Esophagus squamous epithelium (tissue), 5 donors: ENCODE results near the gene PDK2. TPM values are rescaled to one million over a fixed set of nuclear protein-coding genes. Genes with fewer than 3 reads are reported as not detected.

Experiments
- DNase-seq: peaks from one replicate; lab custom pipeline; 2025; lab: John Stamatoyannopoulos, UW
- H3K27ac ChIP-seq, 4 donors: fragments of 200-600 bp; sonication (generic); one replicate each; pipeline ENCODE4 v1.5.1; 2016 to 2019; ENCODE audit warnings: mild to moderate bottlenecking in 1 of 4
- H3K27me3 ChIP-seq, 4 donors: fragments of 200-600 bp; sonication (generic); 1 replicate in 3 of 4; 2 replicates in 1 of 4; pipeline versions ENCODE4 v1.5.1 to v1.6.0; 2017 to 2021; ENCODE audit warnings: antibody characterized with exemption in 1 of 4
- H3K36me3 ChIP-seq, 3 donors: fragments of 200-600 bp; sonication (generic); one replicate each; pipeline ENCODE4 v1.5.1; 2016 to 2019
- H3K4me1 ChIP-seq, 3 donors: fragments of 200-600 bp; sonication (generic); one replicate each; pipeline ENCODE4 v1.5.1; 2017 to 2019
- H3K4me3 ChIP-seq, 4 donors: fragments of 200-600 bp; sonication (generic); 1 replicate in 3 of 4; 2 replicates in 1 of 4; pipeline ENCODE4 v1.5.1; 2016 to 2019; ENCODE audit warnings: mild to moderate bottlenecking in 2 of 4, moderate library complexity in 1 of 4
- H3K9me3 ChIP-seq, 3 donors: fragments of 200-600 bp; sonication (generic); one replicate each; pipeline ENCODE4 v1.5.1; 2016 to 2019
- CTCF ChIP-seq, 6 experiments: fragments of 450-650 bp in 4 of 6; fragments of 200-600 bp in 2 of 6; sonication (generic) in 2 of 6; IDR thresholded peaks; one replicate each; pipeline ENCODE4 v1.5.1; 2016 to 2019; ENCODE audit warnings: antibody characterized with exemption in 6 of 6, mild to moderate bottlenecking in 4 of 6, moderate library complexity in 4 of 6
- POLR2A ChIP-seq, 4 donors: fragments of 450-650 bp; IDR thresholded peaks; one replicate each; pipeline ENCODE4 v1.6.1; 2017; ENCODE audit warnings: antibody characterized with exemption in 4 of 4, mild to moderate bottlenecking in 4 of 4, moderate library complexity in 3 of 4
- WGBS, 2 donors: methylation state at CpG; one replicate each; pipeline ENCODE4 v1.1.5; 2018; 5-methylcytosine and 5-hydroxymethylcytosine counted together
- intact Hi-C: fragments of 100-400 bp; cut with DNase I; formaldehyde crosslinking; loops from one replicate; pipeline ENCODE4 v1.15.0; 2022
- total RNA-seq, 4 donors: library from RNA; depleted of rRNA; stranded (reverse); fragments of >200 nt; gene quantifications; one replicate each; pipeline ENCODE4 v1.1.0, GENCODE V29; 2016
- donor health status: DM: yes; HTN: yes; CAD: no.

The PDK2 gene
- total RNA-seq, 4 donors from 2014 or later: 5.2 to 20.2 (median 12.8) TPM

DNA sequence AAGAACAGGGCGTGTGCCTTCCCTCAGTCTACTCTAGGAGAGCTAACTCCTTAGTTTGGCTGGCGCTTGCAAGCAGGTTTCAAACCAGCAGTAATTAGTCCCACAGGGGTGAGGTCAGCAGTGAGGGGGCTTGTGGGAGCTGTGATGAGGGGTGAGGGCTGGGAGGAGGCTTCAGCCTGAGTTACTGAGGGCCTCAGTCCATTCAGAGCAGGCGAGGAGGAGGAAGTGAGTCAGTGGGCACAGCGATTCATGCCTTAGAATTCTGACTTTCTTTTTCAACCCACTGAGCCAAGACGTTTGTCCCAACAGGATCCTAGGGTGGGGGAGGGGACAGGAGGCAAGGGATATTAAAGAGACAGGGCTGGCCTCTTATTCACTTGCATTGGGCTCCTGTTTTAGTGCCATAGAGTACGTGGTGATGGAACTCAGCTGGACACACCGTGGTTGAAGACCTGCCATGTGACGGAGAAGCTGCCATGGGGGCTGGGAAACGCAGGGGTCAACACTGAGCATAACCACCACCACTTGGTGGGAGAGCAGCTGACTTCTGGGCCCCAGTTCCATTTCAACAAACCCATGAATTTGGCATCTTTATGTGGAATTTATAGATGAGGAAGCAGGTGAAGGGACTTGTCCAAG lies 47.5 kb upstream of the PDK2 start:
- TF ChIP-seq CTCF (IDR thresholded peaks at IDR 0.05) (no peak), POLR2A (IDR thresholded peaks at IDR 0.05) (no peak)
- 25 to 42% methylated on average over 4 to 6 of the region's 9 CpGs for WGBS, 2 donors
- H3K27me3 ChIP-seq: no peaks in the 10 kb centered on the region
- no peak overlapping the region for H3K4me3 ChIP-seq
- H3K36me3 ChIP-seq: no peaks in the 10 kb centered on the region
- no peak for DNase-seq
- peak overlapping the region in 3 of 4 donors; percentile 42 to 61 (median 54) for H3K27ac ChIP-seq
- peaks cover 13 to 71% (median 49%) of the 10 kb centered on the region in 3 donors for H3K4me1 ChIP-seq
- no peaks in the 10 kb centered on the region for H3K9me3 ChIP-seq
- intact Hi-C loops: no loop called here

- H3K36me3 ChIP-seq: no peaks in the 10 kb centered on the region
- WGBS, 2 donors: 91 to 98% methylated on average over 8 to 16 of the region's 17 CpGs
- DNase-seq: no peak
- no peak overlapping the region for H3K4me3 ChIP-seq
- no peaks in the 10 kb centered on the region for H3K27me3 ChIP-seq
- peaks cover 19 to 74% (median 51%) of the 10 kb centered on the region in 3 donors for H3K4me1 ChIP-seq
- intact Hi-C loops: no loop called here
- H3K9me3 ChIP-seq: no peaks in the 10 kb centered on the region
- no peak for TF ChIP-seq POLR2A (IDR thresholded peaks at IDR 0.05)
- TF ChIP-seq CTCF (IDR thresholded peaks at IDR 0.05): no peak
- peak overlapping the region in 1 of 4 donors; percentile 54 for H3K27ac ChIP-seq
Observed at GRCh38 chr17:50048146-50048720, 46.9 kb upstream of the PDK2 start.

DNA sequence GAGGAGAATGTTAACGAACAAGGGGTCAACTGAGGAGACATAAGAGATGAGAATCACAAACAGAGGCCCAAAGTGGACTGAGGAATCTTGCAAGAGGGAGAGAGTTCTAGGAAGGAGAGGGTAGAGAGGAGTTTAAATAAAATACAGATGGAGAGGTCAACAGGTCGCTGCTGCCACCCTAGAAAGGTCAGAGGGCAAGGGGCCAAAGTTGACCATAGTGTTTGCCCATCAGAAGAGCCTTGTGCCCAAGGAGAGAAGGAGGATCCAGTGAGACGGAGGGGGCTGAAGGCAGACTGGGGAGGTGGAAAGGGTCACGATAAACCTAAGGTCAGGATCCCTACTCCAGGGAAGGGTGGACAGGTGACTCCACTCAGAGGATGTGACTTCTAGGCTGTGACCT lies 46.2 kb upstream of the PDK2 start:
- WGBS, 2 donors: 82 to 88% methylated on average over 4 of the region's 4 CpGs
- DNase-seq: no peak
- peaks cover 19 to 76% (median 58%) of the 10 kb centered on the region in 3 donors for H3K4me1 ChIP-seq

GRCh38 chr17:50049636-50050035 lies 45.5 kb upstream of the PDK2 start:
- Histone ChIP-seq H3K27me3 (no peaks in the 10 kb centered on the region), H3K36me3 (no peaks in the 10 kb centered on the region), H3K4me3 (no peak overlapping the region), H3K4me1 (peaks cover 20 to 76% (median 61%) of the 10 kb centered on the region in 3 donors), H3K9me3 (no peaks in the 10 kb centered on the region), H3K27ac (no peak overlapping the region)
- WGBS, 2 donors: 63 to 69% methylated on average over 3 of the region's 3 CpGs
- no peak for TF ChIP-seq CTCF (IDR thresholded peaks at IDR 0.05)
- TF ChIP-seq POLR2A (IDR thresholded peaks at IDR 0.05): no peak
- intact Hi-C loops: no loop called here
- no peak for DNase-seq

More for the DNA sequence above, 46.2 kb upstream of the PDK2 start:
- TF ChIP-seq POLR2A (IDR thresholded peaks at IDR 0.05) (no peak), CTCF (IDR thresholded peaks at IDR 0.05) (no peak)
- H3K27me3 ChIP-seq: no peaks in the 10 kb centered on the region
- no peaks in the 10 kb centered on the region for H3K9me3 ChIP-seq
- no peak overlapping the region for H3K27ac ChIP-seq
- no peaks in the 10 kb centered on the region for H3K36me3 ChIP-seq
- intact Hi-C loops: no loop called here
- H3K4me3 ChIP-seq: no peak overlapping the region

GRCh38 chr17:50050431-50051032 lies 44.6 kb upstream of the PDK2 start:
- no peaks in the 10 kb centered on the region for H3K9me3 ChIP-seq
- intact Hi-C loops: no loop called here
- no peak overlapping the region for H3K4me3 ChIP-seq
- H3K36me3 ChIP-seq: no peaks in the 10 kb centered on the region
- peak overlapping the region; percentile 32 to 67 (median 60) for H3K27ac ChIP-seq
- H3K4me1 ChIP-seq: peaks cover 23 to 76% (median 63%) of the 10 kb centered on the region in 3 donors
- no peaks in the 10 kb centered on the region for H3K27me3 ChIP-seq
- no peak for TF ChIP-seq CTCF (IDR thresholded peaks at IDR 0.05)
- TF ChIP-seq POLR2A (IDR thresholded peaks at IDR 0.05): no peak
- WGBS, 2 donors: 59 to 68% methylated on average over 7 to 12 of the region's 12 CpGs
- no peak for DNase-seq
